Measurements from ENCODE around the gene C16orf96.

C16orf96 gene

DNA sequence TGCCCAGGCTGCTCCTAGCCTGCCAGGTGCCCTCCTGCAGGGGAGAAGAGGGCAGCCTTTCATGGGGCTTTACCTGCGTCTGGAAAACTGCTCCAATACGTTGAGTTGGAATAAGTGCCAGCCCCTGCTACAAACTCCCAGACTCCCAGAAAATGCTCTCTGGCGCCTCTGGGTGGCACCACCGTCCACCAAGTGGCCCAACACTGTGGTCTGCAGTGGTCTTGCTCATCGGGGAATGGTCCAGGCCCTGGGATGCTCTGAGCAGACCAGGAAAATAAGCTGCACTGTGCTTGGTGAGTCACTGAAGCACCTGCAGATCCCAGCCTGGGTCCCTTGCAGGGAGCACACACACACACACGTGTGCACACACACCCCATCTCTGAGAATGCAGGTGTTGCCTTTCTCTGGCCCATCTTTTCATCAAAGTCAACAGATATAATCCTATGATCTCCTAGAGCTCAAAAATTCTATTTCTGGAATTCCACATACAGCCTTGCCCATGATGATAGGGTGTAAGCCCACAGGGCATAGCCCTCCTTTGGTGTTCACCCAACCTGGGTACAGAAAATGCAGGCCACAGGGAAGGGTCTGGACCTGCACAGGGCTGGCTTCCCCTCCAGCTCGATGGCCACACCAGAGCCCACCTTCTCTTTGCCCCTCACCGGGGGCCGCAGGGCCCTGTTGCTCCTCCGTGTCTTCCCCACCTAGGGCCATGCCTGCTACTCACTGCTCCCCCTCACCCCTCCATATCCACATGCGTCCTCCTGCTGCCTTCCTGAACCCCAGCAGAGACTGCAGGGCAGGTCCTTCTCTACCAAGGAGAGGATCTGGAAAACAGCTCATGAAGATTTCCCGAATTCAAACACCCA is 38.1 kb upstream of the C16orf96 start:
- no peaks in the 10 kb centered on the region for H3K9me3 Mint-ChIP-seq
- H3K4me3 Mint-ChIP-seq = no peak overlapping the region
- peaks cover 21% of the 10 kb centered on the region for H3K4me1 Mint-ChIP-seq
- H3K36me3 Mint-ChIP-seq = no peaks in the 10 kb centered on the region
- DNase-seq (ENCODE audit: low spot score in 2 of 2) (no peak), ATAC-seq (ENCODE audit: low read depth) (no peak)
- no peak overlapping the region for H3K27ac Mint-ChIP-seq
- H3K27me3 Mint-ChIP-seq = no peaks in the 10 kb centered on the region

DNA sequence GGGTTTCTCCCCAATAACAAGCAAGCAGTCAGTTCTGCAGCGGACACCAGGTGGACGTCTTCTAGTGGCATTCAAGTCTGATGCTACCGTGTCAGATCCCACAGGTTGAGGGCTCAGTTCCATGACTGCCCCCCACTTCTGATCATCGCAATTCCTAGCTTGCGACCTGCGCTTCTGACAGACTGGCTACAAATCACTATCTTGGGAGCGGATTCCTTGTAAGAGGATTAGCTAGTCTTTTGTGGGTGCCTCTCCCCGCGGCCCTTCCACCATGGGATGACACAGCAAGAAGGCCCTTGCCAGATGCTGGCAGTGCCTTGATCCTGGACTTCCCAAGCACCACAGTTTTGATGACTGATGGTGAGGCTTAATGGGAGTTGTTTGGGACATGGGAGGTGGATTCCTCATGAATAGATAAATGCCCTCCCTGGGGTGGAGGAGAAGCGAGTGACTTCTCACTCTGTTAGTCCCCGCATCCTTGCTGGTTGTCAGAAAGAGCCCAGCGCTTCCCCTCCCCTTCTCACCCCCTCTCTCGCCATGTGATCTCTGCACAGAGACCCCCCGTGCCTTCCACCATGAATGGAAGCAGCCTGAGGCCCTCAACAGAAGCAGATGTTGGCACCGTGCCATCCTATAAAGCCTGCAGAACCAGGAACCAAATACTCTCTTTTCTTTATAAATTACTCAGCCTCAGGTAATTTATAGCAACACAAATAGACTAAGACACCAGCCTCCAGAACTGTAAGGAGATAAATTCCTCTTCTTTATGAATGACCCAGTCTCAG is 36.7 kb upstream of the C16orf96 start:
- Mint-ChIP-seq H3K4me3 (no peak overlapping the region), H3K9me3 (no peaks in the 10 kb centered on the region), H3K36me3 (peaks cover 8% of the 10 kb centered on the region), H3K27me3 (no peaks in the 10 kb centered on the region), H3K27ac (no peak overlapping the region), H3K4me1 (peaks cover 23% of the 10 kb centered on the region)
- ATAC-seq (ENCODE audit: low read depth) (no peak), DNase-seq (ENCODE audit: low spot score in 2 of 2) (no peak)

DNA sequence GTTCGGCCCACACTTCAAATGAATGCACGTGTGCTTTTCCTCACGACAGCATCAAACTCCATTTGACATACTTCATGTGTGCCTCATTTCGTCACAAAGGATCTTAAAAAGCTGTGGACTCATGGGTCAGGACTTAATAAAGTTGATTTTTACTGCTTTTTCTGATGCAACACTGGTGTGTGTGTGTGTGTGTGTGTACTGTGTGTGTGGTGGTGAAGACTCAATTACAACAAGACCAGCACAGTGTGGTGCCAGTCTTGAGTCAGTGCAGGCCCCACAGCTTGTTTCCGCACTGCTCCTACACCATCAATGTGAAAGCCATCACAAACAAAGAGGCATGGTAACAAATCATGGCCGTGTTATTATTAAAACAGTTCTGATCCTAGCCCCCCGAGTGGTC is 35.2 kb upstream of the C16orf96 start:
- DNase-seq (ENCODE audit: low spot score in 2 of 2) = no peak
- H3K4me1 Mint-ChIP-seq = peaks cover 9% of the 10 kb centered on the region
- no peak for ATAC-seq (ENCODE audit: low read depth)
- no peak overlapping the region for H3K4me3 Mint-ChIP-seq
- no peaks in the 10 kb centered on the region for H3K9me3 Mint-ChIP-seq
- H3K27ac Mint-ChIP-seq = no peak overlapping the region
- no peaks in the 10 kb centered on the region for H3K27me3 Mint-ChIP-seq
- peaks cover 8% of the 10 kb centered on the region for H3K36me3 Mint-ChIP-seq

GRCh38 chr16:4522051-4522581 is 34.0 kb upstream of the C16orf96 start:
- no peak for DNase-seq (ENCODE audit: low spot score in 2 of 2)
- H3K4me3 Mint-ChIP-seq = no peak overlapping the region
- H3K9me3 Mint-ChIP-seq = peaks cover 1% of the 10 kb centered on the region
- H3K27me3 Mint-ChIP-seq = no peaks in the 10 kb centered on the region
- H3K27ac Mint-ChIP-seq = no peak overlapping the region
- ATAC-seq (ENCODE audit: low read depth) = no peak
- peaks cover 9% of the 10 kb centered on the region for H3K36me3 Mint-ChIP-seq
- H3K4me1 Mint-ChIP-seq = peaks cover 9% of the 10 kb centered on the region

GRCh38 chr16:4523686-4524085 is 32.5 kb upstream of the C16orf96 start:
- H3K4me1 Mint-ChIP-seq = peaks cover 12% of the 10 kb centered on the region
- H3K27ac Mint-ChIP-seq = no peak overlapping the region
- H3K9me3 Mint-ChIP-seq = peaks cover 1% of the 10 kb centered on the region

GRCh38 chr16:4524571-4524970 is 31.6 kb upstream of the C16orf96 start:
- no peak for ATAC-seq (ENCODE audit: low read depth)
- Mint-ChIP-seq H3K4me1 (peaks cover 20% of the 10 kb centered on the region), H3K4me3 (no peak overlapping the region), H3K36me3 (peaks cover 9% of the 10 kb centered on the region), H3K9me3 (peaks cover 1% of the 10 kb centered on the region), H3K27ac (no peak overlapping the region), H3K27me3 (no peaks in the 10 kb centered on the region)
- no peak for DNase-seq (ENCODE audit: low spot score in 2 of 2)

More at GRCh38 chr16:4523686-4524085, 32.5 kb upstream of the C16orf96 start:
- ATAC-seq (ENCODE audit: low read depth) = no peak
- no peak for DNase-seq (ENCODE audit: low spot score in 2 of 2)
- Mint-ChIP-seq H3K4me3 (no peak overlapping the region), H3K27me3 (no peaks in the 10 kb centered on the region), H3K36me3 (peaks cover 9% of the 10 kb centered on the region)

GRCh38 chr16:4525069-4525468 is 31.1 kb upstream of the C16orf96 start:
- Mint-ChIP-seq H3K27ac (no peak overlapping the region), H3K9me3 (peaks cover 1% of the 10 kb centered on the region), H3K4me3 (no peak overlapping the region), H3K27me3 (no peaks in the 10 kb centered on the region), H3K4me1 (peaks cover 22% of the 10 kb centered on the region), H3K36me3 (peaks cover 9% of the 10 kb centered on the region)
- no peak for DNase-seq (ENCODE audit: low spot score in 2 of 2)
- ATAC-seq (ENCODE audit: low read depth) = no peak

DNA sequence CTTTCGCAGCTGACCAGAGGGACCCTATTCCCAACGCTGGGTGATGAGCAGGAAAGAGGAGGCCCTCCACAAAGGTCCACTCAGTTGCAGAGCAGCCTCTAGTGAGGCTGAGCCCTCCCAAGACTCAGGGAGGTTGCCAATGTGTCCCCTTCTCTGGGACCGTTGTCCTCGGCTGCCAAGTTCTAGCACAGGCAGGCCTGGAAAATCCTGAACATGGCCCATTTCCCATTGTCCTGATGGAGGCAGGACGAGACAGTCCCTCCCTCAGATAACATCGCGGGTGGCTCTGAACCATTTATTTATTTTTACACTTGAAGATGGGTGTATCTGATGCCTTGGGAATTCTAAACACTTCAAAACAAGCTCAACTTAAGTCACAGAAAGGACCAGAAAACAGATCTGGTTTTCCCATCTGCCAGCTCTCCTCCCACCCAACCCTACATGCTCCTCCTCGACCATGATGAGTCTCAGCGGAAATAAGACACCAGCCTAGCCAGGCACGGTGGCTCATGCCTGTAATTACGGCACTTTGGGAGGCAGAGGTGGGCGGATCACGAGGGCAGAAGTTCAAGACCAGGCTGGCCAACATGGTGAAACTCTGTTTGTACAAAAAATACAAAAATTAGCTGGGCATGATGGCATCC is 30.4 kb upstream of the C16orf96 start:
- no peak for DNase-seq (ENCODE audit: low spot score in 2 of 2)
- no peak overlapping the region for H3K4me3 Mint-ChIP-seq
- H3K4me1 Mint-ChIP-seq = peaks cover 25% of the 10 kb centered on the region
- no peak for ATAC-seq (ENCODE audit: low read depth)
- peaks cover 1% of the 10 kb centered on the region for H3K9me3 Mint-ChIP-seq
- no peak overlapping the region for H3K27ac Mint-ChIP-seq
- peaks cover 9% of the 10 kb centered on the region for H3K36me3 Mint-ChIP-seq
- no peaks in the 10 kb centered on the region for H3K27me3 Mint-ChIP-seq

- Mint-ChIP-seq H3K27me3 (no peaks in the 10 kb centered on the region), H3K27ac (peak overlapping the region; percentile 80), H3K9me3 (peaks cover 1% of the 10 kb centered on the region), H3K4me3 (peak overlapping the region; percentile 75), H3K36me3 (peaks cover 10% of the 10 kb centered on the region), H3K4me1 (peaks cover 31% of the 10 kb centered on the region)
- ATAC-seq (ENCODE audit: low read depth) (peak; percentile 66), DNase-seq (ENCODE audit: low spot score in 2 of 2) (no peak)
Observed at GRCh38 chr16:4529085-4530060, 26.8 kb upstream of the C16orf96 start.

DNA sequence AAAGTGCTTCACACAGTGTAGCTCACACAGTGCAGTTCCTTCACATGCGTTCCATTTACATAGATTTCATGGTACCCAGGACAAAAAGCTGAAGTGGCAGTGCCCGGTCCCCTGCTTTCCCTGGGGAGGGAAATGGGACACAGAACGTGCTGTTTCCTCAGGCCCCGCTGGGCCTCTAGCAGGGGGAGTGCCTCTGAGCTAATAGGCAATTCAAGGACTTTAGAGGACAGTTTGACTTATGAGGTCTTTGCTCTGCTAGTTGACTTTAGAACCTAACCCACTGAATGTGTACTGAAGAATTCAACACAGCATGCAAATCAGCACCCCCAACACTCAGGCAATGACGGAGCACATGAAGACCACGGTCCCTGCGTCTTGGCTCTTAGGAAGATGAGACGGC is 24.3 kb upstream of the C16orf96 start:
- peaks cover under 1% of the 10 kb centered on the region for H3K9me3 Mint-ChIP-seq
- ATAC-seq (ENCODE audit: low read depth) = no peak
- H3K36me3 Mint-ChIP-seq = peaks cover 13% of the 10 kb centered on the region
- no peak overlapping the region for H3K4me3 Mint-ChIP-seq
- peaks cover 41% of the 10 kb centered on the region for H3K4me1 Mint-ChIP-seq
- H3K27ac Mint-ChIP-seq = no peak overlapping the region
- no peak for DNase-seq (ENCODE audit: low spot score in 2 of 2)
- H3K27me3 Mint-ChIP-seq = no peaks in the 10 kb centered on the region

DNA sequence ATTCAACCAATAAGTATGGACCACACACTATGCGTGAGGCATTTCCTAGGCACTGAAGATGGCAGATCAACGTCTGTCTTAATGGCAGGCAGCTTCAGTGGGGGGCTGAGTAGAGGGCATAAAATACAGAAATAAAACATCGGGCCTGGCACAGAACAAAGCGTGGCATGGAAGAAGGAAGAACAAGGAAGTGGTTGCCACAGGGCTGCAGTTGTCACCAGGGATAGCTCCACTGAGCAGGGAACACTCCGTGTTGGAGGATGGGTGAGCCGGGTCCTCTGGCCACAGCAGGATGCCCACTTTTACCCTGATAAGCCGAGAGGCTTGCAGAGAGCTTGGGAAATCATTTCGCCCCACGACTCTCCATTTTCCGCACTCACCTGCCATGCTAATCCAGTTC is 23.9 kb upstream of the C16orf96 start:
- H3K4me3 Mint-ChIP-seq = no peak overlapping the region
- H3K4me1 Mint-ChIP-seq = peaks cover 44% of the 10 kb centered on the region
- peaks cover 12% of the 10 kb centered on the region for H3K36me3 Mint-ChIP-seq
- DNase-seq (ENCODE audit: low spot score in 2 of 2) = no peak
- no peak overlapping the region for H3K27ac Mint-ChIP-seq
- no peaks in the 10 kb centered on the region for H3K9me3 Mint-ChIP-seq
- ATAC-seq (ENCODE audit: low read depth) = no peak
- no peaks in the 10 kb centered on the region for H3K27me3 Mint-ChIP-seq

DNA sequence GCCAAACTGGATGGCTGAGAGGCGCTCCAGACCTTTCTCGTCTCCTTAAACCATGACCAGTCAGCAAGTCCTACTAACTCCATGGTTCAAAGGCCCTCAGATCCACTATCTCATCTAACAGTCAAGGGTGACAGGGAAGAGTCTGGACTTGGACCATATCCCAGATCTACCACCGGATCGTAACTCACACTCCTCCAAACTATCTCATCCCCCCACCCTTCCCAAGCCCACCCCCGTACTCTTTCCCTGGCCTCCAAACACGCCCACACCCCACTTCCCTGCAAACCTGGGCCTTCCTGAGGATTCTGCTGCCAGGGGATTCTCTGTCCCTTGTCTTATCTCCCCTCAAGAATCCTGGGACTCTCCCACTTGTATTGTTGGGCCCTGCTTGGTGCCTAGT is 22.6 kb upstream of the C16orf96 start:
- Mint-ChIP-seq H3K27me3 (no peaks in the 10 kb centered on the region), H3K9me3 (no peaks in the 10 kb centered on the region), H3K27ac (no peak overlapping the region), H3K36me3 (peaks cover 12% of the 10 kb centered on the region), H3K4me1 (peaks cover 42% of the 10 kb centered on the region), H3K4me3 (no peak overlapping the region)
- ATAC-seq (ENCODE audit: low read depth) = no peak
- no peak for DNase-seq (ENCODE audit: low spot score in 2 of 2)

DNA sequence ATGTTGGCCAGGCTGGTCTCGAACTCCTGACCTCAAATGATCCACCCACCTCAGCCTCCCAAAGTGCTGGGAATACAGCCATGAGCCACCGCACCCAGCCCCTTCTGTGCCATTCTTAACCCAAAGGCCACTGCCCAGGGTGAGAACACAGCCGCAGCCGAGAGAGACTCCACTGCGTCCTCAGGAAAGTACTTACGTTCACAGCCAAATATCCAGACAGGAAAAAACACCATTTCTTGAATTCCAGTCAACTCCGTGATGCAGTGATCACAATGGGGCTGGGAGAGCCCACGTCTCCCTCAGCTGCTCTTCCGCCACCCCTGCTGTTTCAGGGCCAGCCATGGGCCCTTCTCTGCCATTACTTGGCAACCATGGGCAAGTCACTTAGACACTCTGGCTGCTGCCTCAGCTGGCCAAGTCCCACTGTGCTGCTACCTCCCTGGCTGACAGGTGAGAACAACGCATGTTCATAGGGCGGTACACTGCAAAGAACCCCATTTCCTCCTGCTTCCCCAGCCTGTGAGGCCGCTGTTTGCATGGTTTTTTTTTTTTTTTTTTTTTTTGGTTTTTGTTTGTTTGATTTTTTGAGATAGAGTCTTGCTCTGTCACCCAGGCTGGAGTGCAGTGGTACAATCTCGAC is 21.9 kb upstream of the C16orf96 start:
- Mint-ChIP-seq H3K36me3 (peaks cover 13% of the 10 kb centered on the region), H3K27me3 (no peaks in the 10 kb centered on the region), H3K4me3 (no peak overlapping the region), H3K9me3 (no peaks in the 10 kb centered on the region), H3K4me1 (peaks cover 37% of the 10 kb centered on the region), H3K27ac (no peak overlapping the region)
- ATAC-seq (ENCODE audit: low read depth) (no peak), DNase-seq (ENCODE audit: low spot score in 2 of 2) (no peak)

Measured in memory B cell (primary cell).